GM21825 (cell line): ENCODE data around the gene ICE2.
A peak's percentile ranks its signal among the peaks of the same experiment; 100 is the strongest.
"Not testable (repeated sequence)": the region's sequence is repeated elsewhere in the genome, so short reads cannot be mapped to it uniquely, and the experiment has no call there.

ENCODE experiments used
- ATAC-seq: cut with Tn5 transposase; IDR thresholded peaks from one replicate; pipeline ENCODE4 v1.9.1; 2021; ENCODE audit warnings: mild to moderate bottlenecking, moderate library complexity; ENCODE audit not compliant: unreplicated experiment

Gene ICE2

GRCh38 chr15:60412807-60413206 lies 66.1 kb downstream of the ICE2 start:
- ATAC-seq, result not testable (repeated sequence)

DNA sequence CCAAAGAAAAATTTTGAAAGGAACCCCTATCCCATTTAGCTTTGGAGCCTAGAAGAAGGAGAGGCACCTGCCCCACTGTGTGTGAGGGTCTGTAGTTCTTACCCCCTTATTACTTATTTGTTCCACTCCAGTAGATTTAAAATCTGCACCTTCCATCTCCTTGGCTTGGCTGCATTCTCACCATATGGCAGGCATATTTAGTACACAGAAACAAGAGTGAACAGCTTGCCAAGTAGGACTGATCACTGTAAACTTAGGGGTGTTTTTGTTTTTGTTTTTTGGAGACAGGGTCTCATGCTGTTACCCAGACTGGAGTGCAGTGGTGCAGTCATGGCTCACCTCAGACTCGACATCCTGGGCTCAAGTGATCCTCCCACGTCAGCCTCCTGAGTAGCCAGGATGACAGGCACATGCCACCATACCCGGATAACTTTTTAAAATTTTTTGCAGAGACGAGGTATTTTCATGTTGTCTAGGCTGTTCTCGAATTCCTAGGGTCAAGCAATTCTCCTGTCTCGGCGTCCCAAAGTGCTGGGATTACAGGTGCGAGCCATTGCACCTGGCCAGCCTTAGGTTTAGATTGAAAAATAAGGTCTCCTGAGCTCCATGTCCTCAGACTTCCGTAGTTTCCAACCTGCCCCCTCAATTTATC lies 67.0 kb downstream of the ICE2 start:
- ATAC-seq, result no peak

DNA sequence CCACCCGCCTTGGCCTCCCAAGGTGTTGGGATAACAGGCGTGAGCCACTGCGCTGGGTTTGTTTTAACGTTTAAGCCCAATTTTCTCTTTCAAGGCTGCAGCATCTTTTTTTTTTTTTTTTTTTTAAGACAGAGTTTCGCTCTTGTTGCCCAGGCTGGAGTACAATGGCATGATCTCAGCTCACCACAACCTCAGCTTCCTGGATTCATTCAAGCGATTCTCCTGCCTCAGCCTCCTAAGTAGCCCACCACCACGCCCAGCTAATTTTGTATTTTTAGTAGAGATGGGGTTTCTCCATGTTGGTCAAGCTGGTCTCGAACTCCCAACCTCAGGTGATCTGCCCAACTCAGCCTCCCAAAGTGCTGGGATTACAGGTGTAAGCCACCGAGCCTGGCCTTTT lies 68.6 kb downstream of the ICE2 start:
- ATAC-seq, result not testable (repeated sequence)

DNA sequence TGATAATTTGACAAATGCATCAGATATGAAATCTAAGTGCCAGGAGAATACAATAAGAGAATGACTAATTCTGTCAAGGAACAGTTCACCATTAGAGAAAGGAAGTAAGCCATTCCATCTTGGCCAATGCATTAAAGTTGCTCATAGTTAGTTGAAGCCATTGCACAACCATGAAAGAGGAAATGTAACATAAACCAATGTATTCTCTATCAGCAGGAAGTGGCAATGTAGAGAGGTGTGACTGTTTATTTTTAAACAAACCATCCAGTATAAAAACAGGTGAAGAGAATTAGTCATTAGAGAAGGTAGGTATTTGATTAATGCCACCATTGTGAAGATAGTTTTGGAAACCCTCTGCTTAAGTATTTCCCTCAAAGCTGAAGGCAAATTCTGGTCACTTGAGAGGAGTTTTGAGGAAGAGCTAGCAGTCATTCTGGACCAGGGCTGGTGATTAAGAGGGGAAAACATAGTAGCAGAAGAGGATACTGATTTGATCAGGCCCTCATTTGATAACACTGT lies 70.4 kb downstream of the ICE2 start:
- no peak for ATAC-seq

DNA sequence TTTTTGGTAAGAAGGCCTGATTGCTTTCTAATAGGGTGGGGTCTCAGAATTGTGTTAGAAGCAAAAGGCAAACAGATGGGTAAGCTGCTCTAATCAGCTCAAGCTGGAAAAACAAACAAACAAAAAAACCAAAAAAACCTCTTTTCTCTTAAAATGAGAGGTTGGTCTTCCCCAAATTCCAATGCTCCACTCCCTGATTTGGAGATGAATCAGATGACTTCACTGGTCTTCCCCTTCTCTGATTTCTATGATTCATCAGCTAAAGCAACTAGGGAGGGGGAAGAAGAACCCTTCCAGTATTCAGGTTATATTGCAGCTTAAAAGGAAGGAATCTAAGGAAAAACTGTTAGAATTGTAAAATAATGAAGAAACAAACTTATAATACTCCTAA lies 71.5 kb downstream of the ICE2 start:
- ATAC-seq, result no peak

DNA sequence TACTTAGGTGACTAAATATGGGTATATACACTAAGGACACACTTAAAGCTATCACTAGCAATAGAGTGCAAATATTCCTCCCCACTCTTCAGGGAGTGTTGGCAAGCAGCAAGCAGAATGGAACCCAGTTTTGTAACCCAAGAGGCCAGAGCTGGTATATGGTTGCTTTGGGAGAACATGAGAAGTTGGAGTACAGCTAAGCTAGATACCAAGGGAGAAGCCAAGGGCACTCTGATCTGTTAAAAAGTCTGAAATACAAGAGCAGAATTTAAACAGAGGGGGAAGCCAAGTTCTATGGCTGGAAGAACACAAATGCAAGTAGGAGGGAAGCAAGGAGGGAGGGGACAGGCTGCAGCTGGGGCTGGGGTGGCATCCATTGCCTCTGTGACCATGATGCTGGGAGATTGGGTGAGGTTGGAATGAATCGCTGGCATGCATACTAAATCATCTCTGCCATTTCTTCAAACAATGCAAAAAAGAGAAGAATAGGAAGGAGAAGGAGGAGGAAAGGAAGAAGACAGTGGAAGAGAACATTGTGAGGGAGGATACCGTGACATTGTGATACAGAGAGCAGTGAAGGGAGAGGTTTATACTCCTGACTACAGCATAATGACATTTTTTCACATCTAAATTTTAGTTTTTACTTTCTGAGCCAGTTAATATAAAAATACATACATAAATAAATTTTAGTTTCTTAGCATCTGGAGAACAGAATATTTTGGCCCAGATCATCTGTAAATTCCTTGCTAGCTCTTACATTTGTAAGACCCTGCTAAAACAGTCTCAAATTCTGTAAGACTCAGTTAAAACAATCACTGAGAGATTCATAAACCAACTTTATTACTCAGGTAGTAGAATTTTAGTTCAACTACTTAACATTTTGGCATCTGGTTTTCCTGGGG lies 72.2 kb downstream of the ICE2 start:
- ATAC-seq, result no peak

DNA sequence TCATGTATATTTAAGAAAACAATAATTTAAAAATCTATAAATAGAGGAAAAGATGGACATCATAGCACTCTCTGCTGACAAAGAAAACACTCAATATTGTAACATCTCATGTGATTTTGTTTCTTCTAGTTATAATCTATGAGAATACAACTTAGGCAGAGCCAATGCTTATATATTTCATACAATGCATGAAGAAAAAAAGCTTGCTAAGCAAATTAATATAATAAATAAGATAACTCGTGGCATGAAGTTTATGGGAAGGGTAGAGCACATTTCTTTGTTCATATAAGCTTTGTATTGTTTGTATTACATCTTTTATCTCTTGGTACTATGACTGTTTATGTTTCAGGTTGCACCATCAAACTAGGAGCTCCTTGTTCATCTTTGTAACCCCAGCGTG lies 73.5 kb downstream of the ICE2 start:
- ATAC-seq, result no peak

- not testable (repeated sequence) for ATAC-seq
Observed at GRCh38 chr15:60404351-60404750, 74.6 kb downstream of the ICE2 start.

GRCh38 chr15:60400944-60401343 lies 78.0 kb downstream of the ICE2 start:
- ATAC-seq, result no peak

- ATAC-seq, result no peak
Observed at GRCh38 chr15:60399931-60400330, 79.0 kb downstream of the ICE2 start.

GRCh38 chr15:60399246-60399915 lies 79.6 kb downstream of the ICE2 start:
- no peak for ATAC-seq

GRCh38 chr15:60397772-60398445 lies 81.0 kb downstream of the ICE2 start, which contains the start of gene ANXA2:
TSS of gene ANXA2 (minus strand) at chr15:60397986. CDS start at chr15:60386075, 11,911 bp downstream.
- ATAC-seq, result peak; percentile 66

DNA sequence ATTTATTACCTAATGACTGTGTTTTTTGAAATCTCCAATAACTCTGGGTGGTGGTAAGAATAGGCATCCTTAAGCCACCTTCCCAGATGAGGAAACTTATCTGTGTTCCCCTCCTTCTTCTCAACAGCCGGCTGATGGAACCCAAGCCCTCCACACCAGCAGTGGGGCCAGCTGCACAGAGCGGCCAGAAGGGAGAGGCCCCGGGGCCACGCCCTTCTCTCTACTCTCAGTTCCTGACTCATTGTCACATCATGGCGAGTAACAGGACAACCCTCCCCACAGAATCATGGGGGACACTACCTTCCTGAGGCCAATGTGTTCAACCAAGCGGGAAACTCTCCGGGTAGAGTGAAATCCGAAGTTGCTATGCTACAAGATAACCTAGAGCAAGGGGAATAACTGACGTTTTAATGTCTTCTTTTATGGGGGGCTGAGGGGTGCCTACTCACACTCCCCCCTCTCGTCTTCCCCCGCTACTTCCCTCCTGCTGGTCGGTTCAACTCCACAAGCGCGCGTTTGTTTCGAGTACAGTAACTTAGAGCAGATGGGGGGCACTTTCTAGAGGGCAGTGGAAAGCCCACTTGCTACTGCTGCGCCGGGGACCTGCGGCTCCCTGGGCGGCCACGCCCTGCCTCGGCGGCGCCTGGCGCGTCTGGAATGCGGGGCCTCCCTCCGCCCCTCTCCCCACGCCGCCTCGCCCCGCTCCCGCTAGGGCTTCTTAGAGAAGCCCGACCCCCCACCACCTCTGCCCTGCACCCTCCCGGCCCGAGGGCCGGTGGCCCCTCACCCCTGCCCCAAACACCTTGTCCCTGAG lies 81.8 kb downstream of the ICE2 start:
- peak; percentile 72 for ATAC-seq

- no peak for ATAC-seq
Observed at GRCh38 chr15:60396560-60396957, 82.4 kb downstream of the ICE2 start.

- ATAC-seq, result no peak
Observed at GRCh38 chr15:60396100-60396499, 82.8 kb downstream of the ICE2 start.

- no peak for ATAC-seq
Observed at GRCh38 chr15:60395276-60396011, 83.5 kb downstream of the ICE2 start.

GRCh38 chr15:60394689-60395097 lies 84.2 kb downstream of the ICE2 start:
- ATAC-seq, result no peak

DNA sequence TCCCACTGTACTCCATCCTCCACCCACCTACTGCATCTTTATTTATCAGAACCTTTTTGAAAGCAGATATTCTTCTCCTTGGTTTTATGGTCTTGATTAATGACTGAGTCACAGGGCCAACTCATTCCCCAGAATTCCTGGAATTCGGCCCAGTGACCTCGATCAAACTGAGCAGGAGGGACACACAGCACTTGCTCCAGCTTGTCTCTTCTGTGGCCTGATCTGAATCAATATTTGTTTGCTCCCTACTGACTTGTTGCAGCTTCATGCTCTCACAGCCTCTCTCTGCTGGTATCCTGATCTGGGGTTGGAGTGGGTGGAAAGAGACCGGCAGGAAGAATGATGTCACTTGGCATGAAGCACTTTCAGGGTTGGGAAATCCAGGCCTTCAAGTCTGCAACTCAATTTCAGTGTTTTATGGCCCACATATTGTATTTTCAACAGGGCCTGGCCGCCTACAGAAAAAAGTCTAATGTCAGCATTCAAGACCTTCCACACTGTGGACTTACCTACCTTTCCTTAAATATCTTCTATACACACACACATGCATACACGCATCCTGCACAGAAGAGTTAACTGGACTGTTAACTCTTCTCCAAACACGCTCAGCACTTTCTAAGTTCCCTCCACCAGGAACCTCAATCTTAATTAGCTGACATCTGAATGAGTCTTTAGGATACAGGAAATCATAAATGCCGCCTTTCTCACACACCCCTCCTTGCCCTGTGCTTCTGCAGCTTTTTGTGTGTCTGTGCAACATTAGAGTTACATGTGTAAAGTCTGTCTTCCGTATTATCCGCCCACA lies 85.8 kb downstream of the ICE2 start:
- ATAC-seq, result no peak
